ENCODE data around the gene C11orf24.
"Not testable (repeated sequence)": the region's sequence is repeated elsewhere in the genome, so short reads cannot be mapped to it uniquely, and the experiment has no call there.

Gene C11orf24

GRCh38 chr11:68269414-68270081 is 2.2 kb downstream of the C11orf24 start:
- no peak for DNase-seq

DNA sequence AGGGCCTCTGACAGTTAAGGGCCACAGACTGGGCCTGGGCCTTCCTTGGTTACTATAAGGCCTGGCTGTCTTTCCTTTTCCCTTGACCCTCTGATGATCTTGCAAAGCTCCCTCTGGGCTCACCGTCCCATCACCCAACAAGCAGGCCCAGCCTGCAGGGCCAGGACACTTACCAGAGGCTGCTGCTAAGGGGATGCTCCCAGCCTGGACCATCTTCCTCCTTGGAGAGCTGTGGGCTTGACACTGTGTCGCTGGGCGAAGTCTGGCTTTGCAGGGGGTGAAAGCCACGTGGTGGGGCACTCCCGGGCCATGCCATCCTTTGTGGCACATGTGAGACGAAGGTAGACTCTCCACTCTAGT is 3.9 kb downstream of the C11orf24 start:
- no peak for DNase-seq

- no peak for DNase-seq
Measured at GRCh38 chr11:68266936-68267880, 4.6 kb downstream of the C11orf24 start.

DNA sequence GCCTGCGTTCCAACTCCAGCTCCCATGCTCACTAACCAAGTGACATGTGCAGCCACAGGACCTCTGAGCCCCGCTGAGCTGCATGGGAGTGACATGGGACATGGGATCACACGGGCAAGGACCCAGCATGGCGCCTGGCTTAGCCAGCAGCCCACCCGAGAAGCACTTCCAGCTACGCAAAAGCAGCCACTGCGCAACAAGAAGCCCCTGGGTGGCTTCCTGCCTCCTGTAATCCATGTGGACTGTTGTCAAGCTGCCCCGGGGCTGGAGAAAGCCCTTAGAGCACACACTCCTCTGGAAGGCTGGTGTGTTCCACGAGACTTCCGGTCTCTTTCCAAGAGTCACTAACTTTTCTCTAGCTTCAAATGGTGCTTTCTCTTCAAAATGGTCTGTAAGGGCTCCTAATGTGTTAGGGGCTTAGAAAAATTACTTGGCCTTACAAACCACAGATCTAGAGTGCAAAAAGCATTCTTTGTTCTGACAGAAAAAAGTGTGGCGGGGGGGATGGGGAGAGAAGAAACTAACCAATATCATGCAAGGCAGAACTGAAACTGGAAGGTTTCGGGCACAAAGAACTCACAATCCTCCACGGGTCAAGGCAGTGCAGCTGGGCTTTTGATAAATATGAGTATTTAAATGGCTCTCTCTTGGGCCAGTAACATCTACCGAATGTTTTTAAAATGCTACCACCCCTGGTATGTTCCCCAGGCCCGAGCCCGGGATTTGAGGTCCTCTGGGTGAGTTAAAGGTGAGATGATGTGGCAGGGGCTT is 5.5 kb downstream of the C11orf24 start:
- DNase-seq = no peak

DNA sequence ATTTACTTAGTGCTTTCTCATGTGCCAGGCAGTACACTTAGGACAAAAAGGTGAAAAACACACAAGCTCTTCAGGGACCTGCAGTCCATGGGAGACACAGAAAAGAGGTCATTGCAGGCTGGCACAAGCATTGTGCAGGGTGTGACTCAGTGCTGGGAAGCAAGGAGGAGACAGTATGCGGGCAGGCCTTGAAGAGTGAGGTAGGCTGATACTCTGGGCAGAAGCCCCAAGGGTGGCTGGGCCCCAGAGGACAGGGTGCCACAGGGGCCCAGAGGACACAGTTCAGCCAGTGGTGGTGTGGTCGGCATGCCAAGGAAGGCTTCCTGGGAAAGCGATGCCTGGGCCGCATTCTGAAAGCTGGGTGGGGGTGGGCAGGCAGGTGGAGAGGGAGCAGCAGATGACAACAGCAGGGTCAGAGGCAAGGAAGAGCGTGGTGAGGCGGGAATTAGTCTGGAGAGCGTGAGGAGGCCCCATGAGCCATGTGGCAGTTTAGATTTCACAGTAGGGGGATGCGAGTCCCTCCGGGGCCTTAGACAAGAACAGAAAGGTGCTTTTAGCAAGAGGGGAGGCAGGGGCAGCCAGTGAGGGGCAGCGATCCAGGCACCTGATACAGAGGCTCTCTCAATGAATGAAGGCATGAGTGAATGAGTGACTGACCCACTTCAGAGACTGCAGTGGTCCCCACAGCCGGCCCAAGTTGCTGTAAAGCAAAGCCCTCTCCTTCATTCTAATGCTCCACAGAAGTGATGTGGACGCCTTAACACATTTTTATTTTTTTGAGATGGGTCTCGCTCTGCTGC is 6.8 kb downstream of the C11orf24 start:
- no peak for DNase-seq

GRCh38 chr11:68264244-68264643 is 7.5 kb downstream of the C11orf24 start:
- DNase-seq = no peak

DNA sequence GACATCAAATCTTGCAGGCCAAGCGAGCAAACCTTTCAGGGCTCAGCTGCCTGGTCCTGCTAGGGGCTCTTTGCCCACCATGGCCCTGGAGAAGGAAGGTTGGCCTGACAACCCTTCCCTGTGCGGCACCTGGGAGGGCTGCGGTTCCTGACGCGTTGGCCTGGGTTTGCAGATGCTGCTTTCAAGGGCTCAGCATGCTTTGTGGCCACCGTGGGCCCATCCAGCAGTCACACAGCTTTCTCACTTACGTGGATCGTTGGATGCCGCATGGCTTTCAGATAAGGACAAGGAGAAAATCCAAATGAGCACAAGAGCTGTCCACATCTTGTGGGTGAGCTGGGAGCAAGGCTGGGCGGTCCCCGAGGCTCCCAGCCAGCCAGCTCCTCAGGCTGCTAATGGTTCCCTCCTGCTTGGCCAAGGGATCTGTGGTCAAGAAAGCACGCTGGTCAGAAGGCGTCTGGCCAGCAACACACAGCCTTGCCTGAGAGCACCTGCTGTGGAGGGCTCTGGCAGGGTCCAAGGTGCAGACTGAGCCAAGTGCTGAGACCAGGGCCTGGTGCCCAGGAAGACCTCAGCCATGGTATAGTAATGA is 8.2 kb downstream of the C11orf24 start:
- DNase-seq = no peak

- DNase-seq = no peak
Measured at GRCh38 chr11:68262544-68262827, 9.3 kb downstream of the C11orf24 start.

DNA sequence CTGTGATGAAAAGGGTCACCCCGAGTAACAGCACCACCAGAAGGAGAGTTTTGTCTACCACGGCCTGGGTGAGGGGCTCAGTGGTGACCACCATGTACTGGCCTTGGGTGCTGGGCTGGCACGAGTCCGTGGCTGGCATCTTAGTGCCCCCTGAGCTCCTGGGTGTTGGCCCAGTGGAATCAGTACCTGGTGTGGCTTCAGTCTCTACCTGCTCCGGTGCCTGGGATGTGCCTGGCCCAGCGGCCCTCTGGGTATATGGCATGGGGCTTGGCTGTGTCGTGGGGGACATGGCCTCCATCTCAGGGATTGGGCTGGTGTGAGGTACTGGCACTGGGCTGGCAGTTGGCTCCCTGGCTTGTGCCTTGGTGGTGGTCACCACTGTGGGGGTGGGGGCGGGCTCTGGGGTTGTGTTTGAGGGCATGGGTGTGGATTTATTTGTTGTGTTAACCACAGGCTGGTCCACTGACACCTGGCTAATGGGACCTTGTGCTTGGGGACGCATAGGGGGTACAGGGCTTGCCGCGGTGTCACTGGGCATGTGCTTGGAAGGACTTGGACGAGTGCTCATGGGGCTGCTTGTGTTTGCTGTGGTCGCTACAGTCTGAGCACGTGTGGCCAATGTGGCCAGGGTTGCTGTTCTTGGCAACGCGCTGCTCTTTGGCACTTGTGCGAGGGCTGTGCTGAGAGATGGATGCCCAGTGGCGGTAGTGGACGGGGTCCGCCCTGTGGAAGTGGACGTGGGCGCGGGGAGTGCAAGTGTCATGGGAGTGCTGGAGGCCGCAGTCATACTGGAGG is 9.8 kb downstream of the C11orf24 start:
- DNase-seq = no peak

- no peak for DNase-seq
Measured at GRCh38 chr11:68261006-68261405, 10.8 kb downstream of the C11orf24 start.

DNA sequence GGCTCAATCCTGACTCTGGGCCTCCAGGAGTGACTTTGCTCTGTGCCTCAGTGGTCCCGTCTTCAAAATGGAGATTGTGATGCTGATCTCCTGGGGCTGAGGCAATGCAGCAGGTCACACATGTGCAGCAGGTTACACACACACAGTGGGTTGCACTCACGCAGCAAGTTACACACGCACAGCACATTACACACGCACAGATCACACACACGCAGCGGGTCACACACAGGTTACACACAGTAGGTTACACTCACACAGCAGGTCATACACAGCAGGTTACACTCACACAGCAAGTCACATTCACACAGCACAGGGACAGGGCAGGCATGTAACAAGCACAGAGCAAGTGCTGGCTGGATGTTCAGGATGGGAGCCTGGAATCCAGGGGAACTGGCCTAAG is 11.3 kb downstream of the C11orf24 start:
- DNase-seq = no peak

- no peak for DNase-seq
Measured at GRCh38 chr11:68259122-68259959, 12.4 kb downstream of the C11orf24 start.

GRCh38 chr11:68258363-68258765 is 13.4 kb downstream of the C11orf24 start:
- DNase-seq = no peak

GRCh38 chr11:68257477-68258362 is 14.1 kb downstream of the C11orf24 start:
- DNase-seq = peak; percentile 82

DNA sequence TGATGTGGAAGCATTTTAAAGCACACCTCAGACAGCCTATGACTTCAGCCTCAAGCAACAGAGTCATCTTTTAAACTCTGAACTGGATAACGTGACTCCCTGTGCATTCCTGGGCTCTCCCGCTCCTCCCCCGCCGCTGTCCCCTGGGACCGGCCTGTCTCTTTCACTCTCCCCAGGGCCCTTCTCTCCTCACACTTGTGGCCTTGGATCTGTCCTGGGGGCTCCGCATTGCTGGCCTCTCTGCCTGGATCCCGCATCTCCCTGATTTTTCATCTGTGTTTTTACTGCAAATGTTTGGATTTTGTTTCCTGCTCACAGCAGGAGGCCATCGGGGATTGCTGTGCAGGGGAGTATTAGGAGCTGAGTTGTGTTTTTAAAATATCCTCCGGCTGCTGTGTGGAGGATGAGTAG is 15.4 kb downstream of the C11orf24 start:
- no peak for DNase-seq

DNA sequence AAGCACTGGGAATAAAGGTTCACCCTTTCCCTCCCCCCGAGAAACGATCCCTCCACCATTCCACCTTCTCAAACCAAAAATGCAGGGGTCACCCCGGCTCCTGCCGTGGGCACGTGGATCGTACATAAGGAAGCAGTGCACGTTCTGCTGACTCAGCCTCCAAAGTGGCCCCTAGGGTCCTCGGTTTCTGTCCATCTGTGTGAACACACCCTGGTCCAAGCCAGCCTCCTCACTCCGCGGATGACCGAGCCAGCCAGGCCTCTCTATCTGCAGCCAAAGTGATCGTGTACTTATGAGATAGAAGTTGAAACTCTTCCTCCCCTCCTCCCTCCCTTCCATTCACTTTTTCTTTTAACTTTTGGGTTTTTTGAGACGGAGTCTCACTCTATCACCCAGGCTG is 16.2 kb downstream of the C11orf24 start:
- DNase-seq = no peak

DNA sequence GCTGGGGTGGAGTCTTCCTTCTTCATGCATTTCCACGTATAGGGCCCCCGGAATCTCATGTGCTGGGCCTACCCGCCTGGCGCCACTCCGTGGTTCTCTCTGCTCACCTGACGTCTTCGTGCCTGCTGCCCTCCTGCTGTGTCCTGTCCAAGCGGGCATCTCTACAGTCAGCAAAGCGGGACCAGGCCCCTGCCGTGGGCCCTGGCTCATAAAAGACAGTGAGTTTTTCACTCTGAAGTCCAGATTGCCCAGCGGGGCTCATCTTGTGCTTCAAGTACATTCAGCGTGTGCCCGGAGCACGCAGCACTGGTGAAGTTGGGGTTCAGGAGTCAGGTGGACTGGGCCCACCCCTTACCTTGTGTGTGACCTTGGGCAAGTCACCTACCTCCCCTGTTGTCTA is 17.4 kb downstream of the C11orf24 start:
- DNase-seq = no peak

DNA sequence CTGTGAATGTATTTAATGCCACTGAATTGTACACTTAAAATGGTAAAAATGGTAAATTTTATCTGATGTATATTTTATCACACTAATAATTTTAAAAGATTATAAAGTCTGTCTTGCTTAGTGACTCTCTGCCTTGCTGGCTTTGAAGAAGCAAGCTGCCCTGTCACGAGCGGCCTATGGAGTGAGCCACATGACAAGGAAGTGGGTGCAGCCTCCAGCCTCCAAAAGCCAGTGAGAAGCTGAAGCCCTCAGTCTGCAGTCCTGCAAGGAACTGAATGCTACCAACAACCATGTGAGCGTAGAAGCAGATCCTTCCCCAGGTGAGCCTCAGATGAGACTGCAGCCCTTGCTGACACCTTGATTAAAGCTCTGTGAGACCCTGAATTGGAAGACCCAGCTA is 20.0 kb downstream of the C11orf24 start:
- DNase-seq = no peak

DNA sequence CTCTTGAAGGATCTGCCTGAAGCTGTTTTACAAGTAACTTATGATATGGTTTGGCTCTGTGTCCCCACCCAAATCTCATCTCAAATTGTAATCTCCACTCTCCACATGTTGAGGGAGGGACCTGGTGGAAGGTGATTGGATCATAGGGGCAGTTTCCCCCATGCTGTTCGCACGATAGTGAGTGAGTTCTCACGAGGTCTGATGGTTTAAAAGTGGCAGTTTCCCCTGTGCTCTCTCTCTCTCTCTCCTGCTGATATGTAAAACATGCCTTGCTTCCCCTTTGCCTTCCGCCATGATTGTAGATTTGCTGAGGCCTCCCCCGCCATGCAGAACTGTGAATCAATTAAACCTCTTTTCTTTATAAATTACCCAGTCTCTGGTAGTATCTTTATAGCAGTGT is 26.9 kb downstream of the C11orf24 start:
- DNase-seq = not testable (repeated sequence)

DNA sequence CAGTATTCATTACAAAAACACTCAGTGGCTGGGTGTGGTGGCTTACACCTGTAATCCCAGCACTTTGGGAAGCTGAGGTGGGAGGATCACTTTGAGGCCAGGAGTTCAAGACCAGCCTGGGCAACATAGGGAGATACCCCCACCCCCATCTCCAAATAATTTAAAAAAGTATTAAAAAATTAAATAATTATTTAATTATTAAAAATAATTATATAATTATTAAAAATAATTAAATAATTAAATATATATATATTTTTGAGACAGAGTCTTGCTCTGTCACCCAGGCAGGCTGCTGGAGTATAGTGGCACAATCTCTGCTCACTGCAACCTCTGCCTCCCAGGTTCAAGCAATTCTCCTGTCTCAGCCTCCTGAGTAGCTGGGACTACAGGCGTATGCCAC is 27.9 kb downstream of the C11orf24 start:
- DNase-seq = not testable (repeated sequence)

Data from GOT3 (cell line).